ENCODE results near the gene FRMD4A. TPM values are rescaled to one million over a fixed set of nuclear protein-coding genes. Genes with fewer than 3 reads are reported as not detected.

The FRMD4A gene
- total RNA-seq, 1 experiment from 2014 or later: 19.6 TPM

DNA sequence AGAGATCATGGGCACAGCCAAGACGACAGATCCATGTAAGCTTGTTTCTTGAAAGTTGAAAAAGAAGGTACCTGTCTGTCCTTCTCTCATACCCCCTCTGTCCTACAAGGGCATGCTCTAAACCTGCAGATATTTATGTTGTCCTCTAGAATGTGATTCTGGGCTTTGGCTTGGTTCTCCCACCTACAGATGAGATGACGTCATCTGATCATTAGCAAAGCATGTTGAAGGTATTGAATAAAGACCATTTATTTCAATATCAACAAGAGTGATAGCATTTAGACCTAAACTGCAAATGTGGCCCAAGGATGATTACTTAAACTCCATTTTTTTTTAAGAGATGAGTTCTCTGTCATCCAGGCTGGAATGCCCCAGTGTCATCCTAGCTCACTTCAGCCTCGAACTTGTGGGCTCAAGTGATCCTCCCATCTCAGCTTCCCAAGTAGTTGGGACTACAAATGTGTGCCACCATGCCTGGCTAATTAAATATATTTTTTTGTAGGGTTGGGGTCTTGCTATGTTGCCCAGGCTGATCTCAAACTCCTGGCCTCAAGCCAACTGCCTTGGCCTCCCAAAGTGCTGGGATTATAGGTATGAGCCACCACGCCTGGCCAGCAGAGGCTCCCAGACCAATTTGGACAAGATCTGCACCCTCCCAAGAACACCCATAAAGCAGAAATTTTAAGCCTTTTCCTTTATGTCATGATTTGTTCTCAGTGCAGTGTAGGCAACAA lies 559.8 kb downstream of the FRMD4A start:
- H3K14ac ChIP-seq (ENCODE audit: insufficient read depth, low read length): no peak overlapping the region
- no peak overlapping the region for H2BK20ac ChIP-seq (ENCODE audit: low read depth, low read length, poor library complexity, severe bottlenecking)
- no peak overlapping the region for H2BK15ac ChIP-seq (ENCODE audit: low read depth, low read length)
- H3K4me2 ChIP-seq (ENCODE audit: insufficient read depth, insufficient read length, low read length): no peak overlapping the region
- H4K8ac ChIP-seq (replicated peaks; ENCODE audit: insufficient read length, low read depth, low read length): no peak overlapping the region
- peaks cover 12 to 14% of the 10 kb centered on the region in 2 experiments for H3K4me1 Mint-ChIP-seq
- H3K27ac ChIP-seq (ENCODE audit: insufficient read length, low read depth, low read length): no peak overlapping the region
- H2BK12ac ChIP-seq (ENCODE audit: insufficient read length, low read depth, low read length): no peak overlapping the region
- no peak overlapping the region for H2AFZ ChIP-seq (ENCODE audit: low read length)
- H3K36me3 Mint-ChIP-seq (ENCODE audit: insufficient read depth in 1 of 3, low read depth in 3 of 3): peaks cover 6 to 10% (median 7%) of the 10 kb centered on the region in 3 experiments
- H2BK120ac ChIP-seq (ENCODE audit: low read depth, low read length, poor library complexity, severe bottlenecking): no peak overlapping the region
- no peak overlapping the region for H3T11ph ChIP-seq (ENCODE audit: low read length)
- H3K23ac ChIP-seq (ENCODE audit: insufficient read length, low read depth, low read length): no peak overlapping the region
- no CpG with 5 or more reads among the region's 4 CpGs for WGBS (ENCODE audit: extremely low coverage, insufficient read length, low lambda C conversion rate)
- no peak overlapping the region for H3K56ac ChIP-seq (ENCODE audit: insufficient read length, low read depth, low read length)
- H3K4me3 Mint-ChIP-seq: no peak overlapping the region
- H3K4ac ChIP-seq (ENCODE audit: low read depth, low read length): no peak overlapping the region
- DNase-seq: no peak
- H4K20me1 ChIP-seq (ENCODE audit: control insufficient read depth, insufficient read depth, insufficient read length): no peaks in the 10 kb centered on the region
- no peak overlapping the region for H3K9ac ChIP-seq (ENCODE audit: extremely low read depth, insufficient read length, low read length)
- H4K91ac ChIP-seq (ENCODE audit: insufficient read length, low read depth, low read length): no peak overlapping the region
- H3K18ac ChIP-seq (ENCODE audit: insufficient read length, low read depth, low read length): no peak overlapping the region
- no peaks in the 10 kb centered on the region for H3K23me2 ChIP-seq (ENCODE audit: insufficient read length, low read depth, low read length, poor library complexity, severe bottlenecking)
- H3K79me2 ChIP-seq (ENCODE audit: insufficient read depth, low read length): no peaks in the 10 kb centered on the region
- H3K27ac Mint-ChIP-seq: no peak overlapping the region
- no peaks in the 10 kb centered on the region; a peak in 1 of 5 replicates for H3K9me3 Mint-ChIP-seq
- no peaks in the 10 kb centered on the region for H3K9me3 ChIP-seq (ENCODE audit: control insufficient read depth, low read depth, low read length)
- H3K27me3 ChIP-seq (ENCODE audit: insufficient read depth, low read length): no peaks in the 10 kb centered on the region
- no peak overlapping the region for H2AK5ac ChIP-seq (ENCODE audit: insufficient read length, low read length)
- TF ChIP-seq, protein P1, sequence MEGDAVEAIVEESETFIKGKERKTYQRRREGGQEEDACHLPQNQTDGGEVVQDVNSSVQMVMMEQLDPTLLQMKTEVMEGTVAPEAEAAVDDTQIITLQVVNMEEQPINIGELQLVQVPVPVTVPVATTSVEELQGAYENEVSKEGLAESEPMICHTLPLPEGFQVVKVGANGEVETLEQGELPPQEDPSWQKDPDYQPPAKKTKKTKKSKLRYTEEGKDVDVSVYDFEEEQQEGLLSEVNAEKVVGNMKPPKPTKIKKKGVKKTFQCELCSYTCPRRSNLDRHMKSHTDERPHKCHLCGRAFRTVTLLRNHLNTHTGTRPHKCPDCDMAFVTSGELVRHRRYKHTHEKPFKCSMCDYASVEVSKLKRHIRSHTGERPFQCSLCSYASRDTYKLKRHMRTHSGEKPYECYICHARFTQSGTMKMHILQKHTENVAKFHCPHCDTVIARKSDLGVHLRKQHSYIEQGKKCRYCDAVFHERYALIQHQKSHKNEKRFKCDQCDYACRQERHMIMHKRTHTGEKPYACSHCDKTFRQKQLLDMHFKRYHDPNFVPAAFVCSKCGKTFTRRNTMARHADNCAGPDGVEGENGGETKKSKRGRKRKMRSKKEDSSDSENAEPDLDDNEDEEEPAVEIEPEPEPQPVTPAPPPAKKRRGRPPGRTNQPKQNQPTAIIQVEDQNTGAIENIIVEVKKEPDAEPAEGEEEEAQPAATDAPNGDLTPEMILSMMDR (conservative IDR thresholded peaks at IDR 0.05): no peak
- no peak overlapping the region for H2BK5ac ChIP-seq (ENCODE audit: insufficient read length, low read length)
- no peaks in the 10 kb centered on the region for H3K27me3 Mint-ChIP-seq (ENCODE audit: low read depth)
- no peaks in the 10 kb centered on the region for H3K79me1 ChIP-seq (ENCODE audit: insufficient read depth, low read depth, low read length, poor library complexity, severe bottlenecking)
- no peak overlapping the region for H4K5ac ChIP-seq (ENCODE audit: insufficient read length, low read depth, low read length)
- H3K4me1 ChIP-seq (ENCODE audit: insufficient read depth, low read length): 0 out of 2 replicates have a peak, but pooled peaks cover 2% of the 10 kb centered on the region

Measured in H9 (cell line).